DMS114 treated with DMSO at 0.1 percent for 48 hours (cell line): ENCODE measurements around the gene KRTAP5-11.
"Not testable (repeated sequence)": the region's sequence is repeated elsewhere in the genome, so short reads cannot be mapped to it uniquely, and the experiment has no call there.

Source experiments
- DNase-seq: peaks from one replicate; lab custom pipeline; 2025; ENCODE audit not compliant: unreplicated experiment; lab: John Stamatoyannopoulos, UW

The KRTAP5-11 gene

GRCh38 chr11:71582309-71582895, at the start of gene KRTAP5-11:
TSS of gene KRTAP5-11 (minus strand) at chr11:71582875. CDS start at chr11:71582837, 38 bp downstream.
- no peak for DNase-seq

- DNase-seq: not testable (repeated sequence)
Measured at GRCh38 chr11:71631551-71631950, 48.9 kb upstream of the KRTAP5-11 start.

GRCh38 chr11:71630071-71630470, 47.4 kb upstream of the KRTAP5-11 start:
- DNase-seq: not testable (repeated sequence)

- DNase-seq: not testable (repeated sequence)
Measured at GRCh38 chr11:71628943-71629342, 46.3 kb upstream of the KRTAP5-11 start.

GRCh38 chr11:71623226-71623625, 40.6 kb upstream of the KRTAP5-11 start:
- not testable (repeated sequence) for DNase-seq

GRCh38 chr11:71622561-71622960, 39.9 kb upstream of the KRTAP5-11 start:
- not testable (repeated sequence) for DNase-seq

- DNase-seq: not testable (repeated sequence)
Measured at GRCh38 chr11:71615003-71615402, 32.3 kb upstream of the KRTAP5-11 start.

GRCh38 chr11:71614366-71614917, 31.8 kb upstream of the KRTAP5-11 start:
- DNase-seq: not testable (repeated sequence)

GRCh38 chr11:71613931-71614330, 31.3 kb upstream of the KRTAP5-11 start:
- DNase-seq: not testable (repeated sequence)

- DNase-seq: not testable (repeated sequence)
Measured at GRCh38 chr11:71611218-71611910, 28.7 kb upstream of the KRTAP5-11 start.

- not testable (repeated sequence) for DNase-seq
Measured at GRCh38 chr11:71608272-71608671, 25.6 kb upstream of the KRTAP5-11 start.

GRCh38 chr11:71607520-71608216, 25.0 kb upstream of the KRTAP5-11 start:
- not testable (repeated sequence) for DNase-seq

- not testable (repeated sequence) for DNase-seq
Measured at GRCh38 chr11:71606853-71607519, 24.3 kb upstream of the KRTAP5-11 start.

- not testable (repeated sequence) for DNase-seq
Measured at GRCh38 chr11:71604798-71605488, 22.3 kb upstream of the KRTAP5-11 start.

GRCh38 chr11:71603221-71603620, 20.5 kb upstream of the KRTAP5-11 start:
- DNase-seq: not testable (repeated sequence)

- not testable (repeated sequence) for DNase-seq
Measured at GRCh38 chr11:71589546-71589920, 6.9 kb upstream of the KRTAP5-11 start.

- DNase-seq: not testable (repeated sequence)
Measured at GRCh38 chr11:71588822-71589545, 6.3 kb upstream of the KRTAP5-11 start.

GRCh38 chr11:71588314-71588713, 5.6 kb upstream of the KRTAP5-11 start:
- not testable (repeated sequence) for DNase-seq

GRCh38 chr11:71585673-71586072, 3.0 kb upstream of the KRTAP5-11 start:
- not testable (repeated sequence) for DNase-seq

- not testable (repeated sequence) for DNase-seq
Measured at GRCh38 chr11:71582969-71583368, 294 bp upstream of the KRTAP5-11 start.
